Urinary bladder (tissue), 4 donors: ENCODE measurements around the gene ZNF710. TPM values are rescaled to one million over a fixed set of nuclear protein-coding genes. Genes with fewer than 3 reads are reported as not detected.
"Not testable (repeated sequence)": the region's sequence is repeated elsewhere in the genome, so short reads cannot be mapped to it uniquely, and the experiment has no call there.

ENCODE experiments used
- DNase-seq: peaks from one replicate; pipeline ENCODE4 v3.0.0-alpha.2; 2015; ENCODE audit errors: extremely low spot score
- H3K27ac ChIP-seq: one replicate; pipeline ENCODE4 v1.5.1; 2013; ENCODE audit warnings: low read depth, mild to moderate bottlenecking, moderate library complexity
- H3K36me3 ChIP-seq: one replicate; pipeline ENCODE4 v1.6.1; 2013; ENCODE audit warnings: mild to moderate bottlenecking, moderate library complexity; ENCODE audit not compliant: insufficient read depth
- H3K4me1 ChIP-seq: one replicate; pipeline ENCODE4 v1.6.1; 2013; ENCODE audit warnings: mild to moderate bottlenecking, moderate library complexity; ENCODE audit not compliant: insufficient read depth
- H3K4me3 ChIP-seq: one replicate; pipeline ENCODE4 v1.5.1; 2013; ENCODE audit warnings: low read depth, low read length
- WGBS: extraction: QIAGEN DNeasy Blood & Tissue Kit; methylation state at CpG from one replicate; pipeline ENCODE4 v1.1.7; 2013; 5-methylcytosine and 5-hydroxymethylcytosine counted together
- polyA plus RNA-seq: library from polyadenylated mRNA; stranded (reverse); fragments of 200-250 nt; gene quantifications from one replicate; pipeline ENCODE4 v1.2.3, GENCODE V29; 2013
- total RNA-seq: library from RNA; depleted of rRNA; stranded (reverse); fragments of >200 nt; gene quantifications from one replicate; pipeline ENCODE4 v1.2.3, GENCODE V29; 2014
- donor health status: healthy with polysubstance abuse.
- donor health status: healthy.

ZNF710 gene
- total RNA-seq (9.7 TPM), polyA plus RNA-seq (9.6 TPM)

- Histone ChIP-seq H3K4me1 (no peaks in the 10 kb centered on the region), H3K36me3 (no peaks in the 10 kb centered on the region), H3K4me3 (peak within 1 kb of the TSS; percentile 89), H3K27ac (peak within 1 kb of the TSS; percentile 76)
- DNase-seq, result peak; percentile 62
- WGBS, result under 1% methylated on average over 36 of the region's 42 CpGs
These were observed at the start of gene ZNF710 for GRCh38 chr15:90001062-90001682. Gene ZNF710, plus strand, starts transcription at chr15:90001324. Its CDS starts 65,814 bp downstream, at chr15:90067138.

DNA sequence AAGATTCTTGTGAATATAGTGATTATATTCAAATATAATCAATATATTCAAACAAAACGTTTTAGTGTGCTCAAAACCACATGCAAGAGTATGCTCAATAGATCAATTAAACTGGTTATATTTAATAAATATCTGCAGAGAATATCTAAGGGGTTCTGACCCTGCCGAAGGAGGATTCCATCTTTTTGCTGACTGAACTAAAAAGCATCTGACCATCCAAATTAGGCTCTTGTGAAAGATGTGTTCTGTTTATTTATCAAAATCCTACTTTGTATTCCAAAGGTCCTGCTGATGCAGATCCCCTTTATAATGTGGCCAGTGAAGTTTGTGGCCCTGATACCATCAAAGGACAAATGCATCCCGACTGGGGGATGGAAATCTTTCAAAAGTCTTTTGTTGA lies 46.6 kb upstream of the ZNF710 start:
- no peaks in the 10 kb centered on the region for H3K36me3 ChIP-seq
- H3K27ac ChIP-seq, result no peak overlapping the region
- WGBS, result 55% methylated on average over 3 of the region's 3 CpGs

GRCh38 chr15:89955449-89955998 lies 45.6 kb upstream of the ZNF710 start:
- H3K36me3 ChIP-seq, H3K27ac ChIP-seq, H3K4me1 ChIP-seq, DNase-seq, H3K4me3 ChIP-seq: not testable (repeated sequence)
- WGBS, result 94% methylated on average over 13 of the region's 13 CpGs

More for the DNA sequence above, 46.6 kb upstream of the ZNF710 start:
- DNase-seq, result no peak
- no peak overlapping the region for H3K4me3 ChIP-seq
- no peaks in the 10 kb centered on the region for H3K4me1 ChIP-seq

- no peak overlapping the region for H3K4me3 ChIP-seq
- H3K36me3 ChIP-seq, result no peaks in the 10 kb centered on the region
- DNase-seq, result no peak
- WGBS, result 84% methylated on average over 18 of the region's 18 CpGs
- no peak overlapping the region for H3K27ac ChIP-seq
- H3K4me1 ChIP-seq, result no peaks in the 10 kb centered on the region
These were observed 42.9 kb upstream of the ZNF710 start for GRCh38 chr15:89958107-89958805.

GRCh38 chr15:89963301-89964231 lies 37.6 kb upstream of the ZNF710 start:
- no peaks in the 10 kb centered on the region for H3K4me1 ChIP-seq
- 96% methylated on average over 11 of the region's 11 CpGs for WGBS
- no peaks in the 10 kb centered on the region for H3K36me3 ChIP-seq
- no peak overlapping the region for H3K4me3 ChIP-seq
- H3K27ac ChIP-seq, result no peak overlapping the region
- DNase-seq, result no peak

- WGBS, result 66% methylated on average over 3 of the region's 3 CpGs
- Histone ChIP-seq H3K36me3 (no peaks in the 10 kb centered on the region), H3K27ac (no peak overlapping the region), H3K4me3 (no peak overlapping the region), H3K4me1 (no peaks in the 10 kb centered on the region)
- no peak for DNase-seq
These were observed 36.7 kb upstream of the ZNF710 start for GRCh38 chr15:89964232-89964954.

DNA sequence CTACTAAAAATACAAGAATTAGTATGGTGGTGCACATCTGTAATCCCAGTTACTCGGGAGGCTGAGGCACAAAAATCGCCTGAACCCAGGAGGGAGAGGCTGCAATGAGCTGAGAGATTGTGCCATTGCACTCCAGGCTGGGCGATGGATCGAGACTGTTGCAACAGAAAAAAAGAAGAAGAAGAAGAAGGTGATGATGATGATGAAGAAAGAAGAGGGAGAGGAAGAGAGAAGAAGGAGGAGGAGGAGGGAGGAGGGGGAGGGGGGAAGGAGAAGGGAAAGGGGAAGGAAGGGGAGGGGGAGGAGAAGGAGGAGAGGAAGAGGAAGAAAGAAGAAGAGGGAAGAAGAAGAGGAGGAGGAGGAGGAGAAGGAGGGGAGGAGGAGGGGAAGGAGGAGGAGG lies 33.2 kb upstream of the ZNF710 start:
- no peak overlapping the region for H3K27ac ChIP-seq
- 78% methylated on average over 4 of the region's 4 CpGs for WGBS
- no peak for DNase-seq
- no peaks in the 10 kb centered on the region for H3K36me3 ChIP-seq
- H3K4me3 ChIP-seq, result no peak overlapping the region
- no peaks in the 10 kb centered on the region for H3K4me1 ChIP-seq

- DNase-seq, result no peak
- no peaks in the 10 kb centered on the region for H3K4me1 ChIP-seq
These were observed 29.5 kb upstream of the ZNF710 start for GRCh38 chr15:89971592-89971997.

DNA sequence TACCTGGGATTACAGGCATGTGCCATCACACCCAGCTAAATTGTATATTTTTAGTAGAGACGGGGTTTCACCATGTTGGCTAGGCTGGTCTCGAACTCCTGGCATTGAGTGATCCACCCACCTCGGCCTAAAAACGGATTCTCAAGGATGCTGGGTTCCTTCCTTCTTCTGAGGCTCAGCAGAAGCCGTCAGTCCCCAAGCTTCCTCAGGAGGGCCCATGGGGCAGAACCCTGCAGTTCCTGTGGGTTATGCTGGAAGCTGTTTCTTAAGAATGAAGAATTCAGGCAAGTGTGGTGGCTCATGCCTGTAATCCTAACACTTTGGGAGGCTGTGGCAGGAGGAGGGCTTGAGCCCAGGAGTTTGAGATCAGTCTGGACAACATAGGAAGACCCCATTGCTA lies 29.0 kb upstream of the ZNF710 start:
- H3K36me3 ChIP-seq, result no peaks in the 10 kb centered on the region
- WGBS, result 83% methylated on average over 5 of the region's 5 CpGs
- H3K4me3 ChIP-seq, result no peak overlapping the region
- H3K4me1 ChIP-seq, result no peaks in the 10 kb centered on the region
- H3K27ac ChIP-seq, result no peak overlapping the region
- DNase-seq, result no peak

More at GRCh38 chr15:89971592-89971997, 29.5 kb upstream of the ZNF710 start:
- WGBS, result 17% methylated on average over 4 of the region's 4 CpGs
- H3K36me3 ChIP-seq, result no peaks in the 10 kb centered on the region
- no peak overlapping the region for H3K4me3 ChIP-seq
- H3K27ac ChIP-seq, result no peak overlapping the region

- no peak overlapping the region for H3K27ac ChIP-seq
- no peak overlapping the region for H3K4me3 ChIP-seq
- DNase-seq, result no peak
- no peaks in the 10 kb centered on the region for H3K36me3 ChIP-seq
- H3K4me1 ChIP-seq, result no peaks in the 10 kb centered on the region
- WGBS, result 77% methylated on average over 8 of the region's 8 CpGs
These were observed 25.5 kb upstream of the ZNF710 start for GRCh38 chr15:89975482-89976245.

- Histone ChIP-seq H3K36me3 (no peaks in the 10 kb centered on the region), H3K27ac (no peak overlapping the region), H3K4me3 (no peak overlapping the region), H3K4me1 (no peaks in the 10 kb centered on the region)
- no peak for DNase-seq
- 85% methylated on average over 5 of the region's 5 CpGs for whole genome bisulfite sequencing
These were observed 24.9 kb upstream of the ZNF710 start for GRCh38 chr15:89976246-89976600.

DNA sequence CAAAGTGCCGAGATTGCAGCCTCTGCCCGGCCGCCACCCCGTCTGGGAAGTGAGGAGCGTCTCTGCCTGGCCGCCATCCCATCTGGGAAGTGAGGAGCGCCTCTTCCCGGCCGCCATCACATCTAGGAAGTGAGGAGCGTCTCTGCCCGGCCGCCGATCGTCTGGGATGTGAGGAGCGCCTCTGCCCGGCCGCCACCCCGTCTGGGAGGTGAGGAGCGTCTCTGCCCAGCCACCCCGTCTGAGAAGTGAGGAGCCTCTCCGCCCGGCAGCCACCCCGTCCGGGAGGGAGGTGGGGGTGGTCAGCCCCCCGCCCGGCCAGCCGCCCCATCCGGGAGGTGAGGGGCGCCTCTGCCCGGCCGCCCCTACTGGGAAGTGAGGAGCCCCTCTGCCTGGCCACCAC lies 23.3 kb upstream of the ZNF710 start:
- DNase-seq, H3K4me1 ChIP-seq, H3K4me3 ChIP-seq, H3K27ac ChIP-seq, H3K36me3 ChIP-seq: not testable (repeated sequence)
- 97% methylated on average over 24 of the region's 31 CpGs for WGBS
